H9 (cell line): ENCODE results near the gene NEK8. TPM values are rescaled to one million over a fixed set of nuclear protein-coding genes. Genes with fewer than 3 reads are reported as not detected.
A peak's percentile ranks its signal among the peaks of the same experiment; 100 is the strongest.

Experiments used
- DNase-seq: peaks from one replicate; pipeline ENCODE4 v3.0.0-alpha.2; 2017
- H2AFZ ChIP-seq: one replicate; pipeline ENCODE4 v1.6.1; 2013; ENCODE audit warnings: mild to moderate bottlenecking, low read length, control low read depth, moderate library complexity
- H2AK5ac ChIP-seq: 2 replicates; pipeline ENCODE4 v1.6.1; 2013; ENCODE audit warnings: low read length, control low read depth, mixed read lengths; ENCODE audit not compliant: insufficient read length
- H2BK120ac ChIP-seq: one replicate; pipeline ENCODE4 v1.6.1; 2013; ENCODE audit warnings: low read depth, mild to moderate bottlenecking, low read length, control low read depth, inconsistent platforms; ENCODE audit not compliant: poor library complexity, severe bottlenecking
- H2BK12ac ChIP-seq: 2 replicates; pipeline ENCODE4 v1.6.1; 2013; ENCODE audit warnings: low read length, control low read depth, mixed read lengths, low read depth; ENCODE audit not compliant: insufficient read length
- H2BK15ac ChIP-seq: 2 replicates; pipeline ENCODE4 v1.6.1; 2013; ENCODE audit warnings: low read depth, low read length, control low read depth
- H2BK20ac ChIP-seq: one replicate; pipeline ENCODE4 v1.6.1; 2013; ENCODE audit warnings: low read depth, mild to moderate bottlenecking, low read length, control low read depth, inconsistent platforms; ENCODE audit not compliant: poor library complexity, severe bottlenecking
- H2BK5ac ChIP-seq: 2 replicates; pipeline ENCODE4 v1.6.1; 2013; ENCODE audit warnings: low read length, control low read depth, mixed read lengths; ENCODE audit not compliant: insufficient read length
- H3K14ac ChIP-seq: 2 replicates; pipeline ENCODE4 v1.6.1; 2013; ENCODE audit warnings: low read length, control low read depth; ENCODE audit not compliant: insufficient read depth
- H3K18ac ChIP-seq: 2 replicates; pipeline ENCODE4 v1.6.1; 2013; ENCODE audit warnings: low read depth, mild to moderate bottlenecking, mixed read lengths, low read length, control low read depth; ENCODE audit not compliant: insufficient read length
- H3K23ac ChIP-seq: 2 replicates; pipeline ENCODE4 v1.6.1; 2013; ENCODE audit warnings: low read length, control low read depth, mixed read lengths, low read depth; ENCODE audit not compliant: insufficient read length
- H3K23me2 ChIP-seq: 2 replicates; pipeline ENCODE4 v1.6.1; 2013; ENCODE audit warnings: low read depth, mild to moderate bottlenecking, mixed read lengths, low read length, control low read depth; ENCODE audit not compliant: insufficient read length, poor library complexity, severe bottlenecking
- H3K27ac ChIP-seq: 2 replicates; pipeline ENCODE4 v1.5.1; 2013; ENCODE audit warnings: low read length, control low read depth, mixed read lengths, low read depth; ENCODE audit not compliant: insufficient read length
- H3K27me3 ChIP-seq: 2 replicates; pipeline ENCODE4 v1.6.1; 2013; ENCODE audit warnings: low read length, control low read depth, inconsistent platforms; ENCODE audit not compliant: insufficient read depth
- H3K4ac ChIP-seq: 2 replicates; pipeline ENCODE4 v1.6.1; 2013; ENCODE audit warnings: low read depth, mild to moderate bottlenecking, control low read depth, inconsistent platforms, low read length, moderate library complexity
- H3K4me1 ChIP-seq: 2 replicates; pipeline ENCODE4 v1.6.1; 2013; ENCODE audit warnings: low read length, control low read depth, inconsistent platforms; ENCODE audit not compliant: insufficient read depth
- H3K4me2 ChIP-seq: 2 replicates; pipeline ENCODE4 v1.6.1; 2013; ENCODE audit warnings: low read length, control low read depth, mixed read lengths; ENCODE audit not compliant: insufficient read length, insufficient read depth
- H3K56ac ChIP-seq: 2 replicates; pipeline ENCODE4 v1.6.1; 2013; ENCODE audit warnings: low read depth, mild to moderate bottlenecking, mixed read lengths, low read length, control low read depth; ENCODE audit not compliant: insufficient read length
- H3K79me1 ChIP-seq: 2 replicates; pipeline ENCODE4 v1.6.1; 2013; ENCODE audit warnings: low read depth, mild to moderate bottlenecking, moderate library complexity, low read length, control low read depth, inconsistent platforms; ENCODE audit not compliant: insufficient read depth, poor library complexity, severe bottlenecking
- H3K79me2 ChIP-seq: 2 replicates; pipeline ENCODE4 v1.6.1; 2013; ENCODE audit warnings: low read length, control low read depth, inconsistent platforms; ENCODE audit not compliant: insufficient read depth
- H3K9ac ChIP-seq: 2 replicates; pipeline ENCODE4 v1.6.1; 2013; ENCODE audit warnings: low read length, control low read depth, mixed read lengths; ENCODE audit not compliant: insufficient read length; ENCODE audit errors: extremely low read depth
- H3K9me3 ChIP-seq: one replicate; pipeline ENCODE4 v1.6.1; 2013; ENCODE audit warnings: low read depth, low read length, inconsistent platforms; ENCODE audit not compliant: control insufficient read depth
- H3T11ph ChIP-seq: one replicate; pipeline ENCODE4 v1.6.1; 2013; ENCODE audit warnings: mild to moderate bottlenecking, low read length, control low read depth, inconsistent platforms
- H4K20me1 ChIP-seq: one replicate; pipeline ENCODE4 v1.6.1; 2013; ENCODE audit not compliant: control insufficient read depth, insufficient read length, insufficient read depth
- H4K5ac ChIP-seq: 2 replicates; pipeline ENCODE4 v1.6.1; 2013; ENCODE audit warnings: low read depth, mild to moderate bottlenecking, mixed read lengths, low read length, control low read depth; ENCODE audit not compliant: insufficient read length
- H4K8ac ChIP-seq: replicated peaks from 2 replicates; pipeline ENCODE4 v1.6.1; 2013; ENCODE audit warnings: low read length, control low read depth, mixed read lengths, low read depth; ENCODE audit not compliant: insufficient read length
- H4K91ac ChIP-seq: 2 replicates; pipeline ENCODE4 v1.6.1; 2013; ENCODE audit warnings: low read depth, mild to moderate bottlenecking, moderate library complexity, mixed read lengths, low read length, control low read depth; ENCODE audit not compliant: insufficient read length
- H3K27ac Mint-ChIP-seq, 3 experiments: 2 replicates in 2 of 3; 3 replicates in 1 of 3; pipeline ENCODE4 v1.8.0; 2020 to 2021; ENCODE audit warnings: mixed read lengths in 3 of 3, mild to moderate bottlenecking in 1 of 3, moderate library complexity in 1 of 3
- H3K27me3 Mint-ChIP-seq: 2 replicates; pipeline ENCODE4 v1.8.0; 2021; ENCODE audit warnings: low read depth, mild to moderate bottlenecking, moderate library complexity, mixed read lengths
- H3K36me3 Mint-ChIP-seq, 3 experiments: 2 replicates in 2 of 3; 3 replicates in 1 of 3; pipeline ENCODE4 v1.8.0; 2020 to 2021; ENCODE audit warnings: low read depth in 3 of 3, mixed read lengths in 3 of 3; ENCODE audit not compliant: insufficient read depth in 1 of 3
- H3K4me1 Mint-ChIP-seq, 2 experiments: 2 replicates each; pipeline ENCODE4 v1.8.0; 2020; ENCODE audit warnings: mixed read lengths in 2 of 2
- H3K4me3 Mint-ChIP-seq, 2 experiments: 2 replicates in 1 of 2; 3 replicates in 1 of 2; pipeline ENCODE4 v1.8.0; 2020 to 2021; ENCODE audit warnings: mild to moderate bottlenecking in 2 of 2, mixed read lengths in 2 of 2, moderate library complexity in 1 of 2
- H3K9me3 Mint-ChIP-seq, 2 experiments: 2 replicates in 1 of 2; 3 replicates in 1 of 2; pipeline ENCODE4 v1.8.0; 2020; ENCODE audit warnings: mild to moderate bottlenecking in 2 of 2, mixed read lengths in 2 of 2, moderate library complexity in 1 of 2
- CTCF ChIP-seq: fragments of 200-600 bp; sonication (generic); conservative IDR thresholded peaks from 3 replicates; pipeline ENCODE4 v1.8.0; 2021; ENCODE audit warnings: antibody characterized with exemption, mild to moderate bottlenecking
- WGBS: extraction: QIAGEN DNeasy Blood & Tissue Kit; methylation state at CpG from one replicate; pipeline ENCODE4 v1.1.7; 2013; ENCODE audit warnings: missing lambda C conversion rate, low lambda C conversion rate, mixed read lengths; ENCODE audit not compliant: insufficient read length; ENCODE audit errors: extremely low coverage; 5-methylcytosine and 5-hydroxymethylcytosine counted together
- total RNA-seq: library from RNA; stranded (reverse); gene quantifications from 2 replicates; pipeline ENCODE4 v1.2.1, GENCODE V29; 2021

NEK8 gene
- total RNA-seq, 1 experiment from 2014 or later = 18.8 TPM

GRCh38 chr17:28788100-28788499 lies 59.5 kb downstream of the NEK8 start:
- Histone ChIP-seq H3T11ph (no peak overlapping the region), H2BK120ac (no peak overlapping the region), H3K9ac (no peak overlapping the region), H3K27ac (no peak overlapping the region), H3K4ac (no peak overlapping the region), H3K23me2 (no peaks in the 10 kb centered on the region), H3K14ac (no peak overlapping the region), H4K5ac (no peak overlapping the region), H2BK5ac (no peak overlapping the region), H4K8ac (no peak overlapping the region), H2AK5ac (no peak overlapping the region), H4K20me1 (no peaks in the 10 kb centered on the region), H3K79me2 (peaks cover 13% of the 10 kb centered on the region; the same call in 1 of the 2 replicates), H3K27me3 (no peaks in the 10 kb centered on the region), H3K4me1 (no peaks in the 10 kb centered on the region), H3K23ac (no peak overlapping the region), H3K9me3 (no peaks in the 10 kb centered on the region), H2AFZ (no peak overlapping the region), H3K18ac (no peak overlapping the region), H3K56ac (no peak overlapping the region), H3K79me1 (peaks cover 16% of the 10 kb centered on the region), H2BK20ac (no peak overlapping the region), H2BK15ac (no peak overlapping the region), H4K91ac (no peak overlapping the region), H2BK12ac (no peak overlapping the region), H3K4me2 (no peak overlapping the region)
- no peak for DNase-seq
- Mint-ChIP-seq H3K36me3 (peaks cover 2 to 28% (median 6%) of the 10 kb centered on the region in 3 experiments; a peak in 5 of 7 replicates), H3K4me3 (no peak overlapping the region), H3K27ac (peak overlapping the region in 1 of 3 experiments; percentile 70; a peak in 1 of 7 replicates), H3K4me1 (0 out of 4 replicates have a peak, but pooled peaks cover 0 to 1% of the 10 kb centered on the region in 2 experiments), H3K27me3 (no peaks in the 10 kb centered on the region), H3K9me3 (no peaks in the 10 kb centered on the region; a peak in 1 of 5 replicates)
- WGBS = no CpG with 5 or more reads among the region's 4 CpGs
- no peak for TF ChIP-seq CTCF

Other genes starting within 250 kb of the NEK8 start
- not detected in 2 replicates for gene FOXN1, start 222.4 kb upstream of the NEK8 start, total RNA-seq
- 36.9 and 38.3 TPM in 2 replicates for gene UNC119, start 176.2 kb upstream of the NEK8 start, total RNA-seq
- gene PIGS, start 157.3 kb upstream of the NEK8 start, total RNA-seq = 40.3 and 45.8 TPM in 2 replicates
- 53.2 and 58.0 TPM in 2 replicates for gene ALDOC, start 151.9 kb upstream of the NEK8 start, total RNA-seq
- gene SPAG5, start 129.8 kb upstream of the NEK8 start, total RNA-seq = 114 and 122 TPM in 2 replicates
- 25.2 and 25.8 TPM in 2 replicates for gene RSKR, start 114.6 kb upstream of the NEK8 start, total RNA-seq
- 137 and 142 TPM in 2 replicates for gene BLTP2, start 83.6 kb upstream of the NEK8 start, total RNA-seq
- 40.2 TPM in 2 replicates for gene SDF2, start 66.9 kb upstream of the NEK8 start, total RNA-seq
- 78.5 and 85.8 TPM in 2 replicates for gene SUPT6H, start 66.6 kb upstream of the NEK8 start, total RNA-seq
- 14.2 and 15.0 TPM in 2 replicates for gene PROCA1, start 16.9 kb upstream of the NEK8 start, total RNA-seq
- gene RAB34, start 10.9 kb upstream of the NEK8 start, total RNA-seq = 189 and 190 TPM in 2 replicates
- gene RPL23A, start 8.8 kb upstream of the NEK8 start, total RNA-seq = 2,008 and 2,053 TPM in 2 replicates
- gene TLCD1, start 2.6 kb upstream of the NEK8 start, total RNA-seq = 46.4 and 50.7 TPM in 2 replicates
- gene TRAF4, start 15.2 kb downstream of the NEK8 start, total RNA-seq = 227 and 237 TPM in 2 replicates
- gene FAM222B, start 114.0 kb downstream of the NEK8 start, total RNA-seq = 76.1 and 77.1 TPM in 2 replicates
- gene ERAL1, start 126.2 kb downstream of the NEK8 start, total RNA-seq = 61.7 and 67.8 TPM in 2 replicates
- 173 and 185 TPM in 2 replicates for gene FLOT2, start 168.9 kb downstream of the NEK8 start, total RNA-seq
- 28.6 and 29.6 TPM in 2 replicates for gene DHRS13, start 174.3 kb downstream of the NEK8 start, total RNA-seq
- gene PHF12, start 222.7 kb downstream of the NEK8 start, total RNA-seq = 62.1 and 68.5 TPM in 2 replicates